Endothelial cell of umbilical vein (primary cell): ENCODE measurements around the gene MREG. TPM values are rescaled to one million over a fixed set of nuclear protein-coding genes. Genes with fewer than 3 reads are reported as not detected.

Source experiments
- BruUV-seq: library from RNA; stranded (reverse); fragments of 400-500 nt; replicated peaks from 2 replicates; lab custom pipeline; 2021; lab: Mats Ljungman, UMichigan
- CTCF ChIA-PET: fragments of 300-600, 350-600 bp; sonication (Branson Sonifier 250); formaldehyde crosslinking; loops from one replicate; lab custom pipeline; 2021; ENCODE audit warnings: antibody characterized with exemption, inconsistent platforms; lab: Charles Lee
- POLR2A ChIA-PET: fragments of 300-600, 350-600 bp; sonication (Branson Sonifier 250); formaldehyde crosslinking; loops from one replicate; lab custom pipeline; 2021; ENCODE audit warnings: antibody characterized with exemption, inconsistent platforms; lab: Charles Lee
- DNase-seq: peaks from one replicate; pipeline ENCODE4 v3.0.0-alpha.2; 2011; ENCODE audit warnings: low read depth, low spot score
- FAIRE-seq: peaks from 2 replicates; lab custom pipeline; 2011; peaks lifted over from hg19 to GRCh38; lab: Jason Lieb, UNC
- H2AFZ ChIP-seq: 2 replicates; pipeline ENCODE4 v1.6.0; 2012; ENCODE audit warnings: low read depth, low read length, control low read depth, inconsistent platforms
- H3K27ac ChIP-seq: 2 replicates; pipeline ENCODE4 v1.5.1; 2011; ENCODE audit warnings: low read depth, mild to moderate bottlenecking, control low read depth, low read length, moderate library complexity; ENCODE audit not compliant: insufficient read depth
- H3K27me3 ChIP-seq, 2 experiments: 2 replicates each; pipeline versions ENCODE4 v1.6.0 to v1.6.1; 2011; ENCODE audit warnings: low read length in 2 of 2, mixed read lengths in 1 of 2; ENCODE audit not compliant: control insufficient read depth in 2 of 2, insufficient read depth in 2 of 2
- H3K36me3 ChIP-seq, 2 experiments: 2 replicates in 1 of 2; 3 replicates in 1 of 2; pipeline ENCODE4 v1.5.1; 2011; ENCODE audit warnings: low read length in 2 of 2, mild to moderate bottlenecking in 1 of 2, moderate library complexity in 1 of 2; ENCODE audit not compliant: control insufficient read depth in 2 of 2, insufficient read depth in 2 of 2; ENCODE audit errors: extremely low read depth in 1 of 2
- H3K4me1 ChIP-seq: 3 replicates; pipeline ENCODE4 v1.5.1; 2011; ENCODE audit warnings: mild to moderate bottlenecking, low read length; ENCODE audit not compliant: control insufficient read depth, insufficient read depth; ENCODE audit errors: extremely low read depth
- H3K4me2 ChIP-seq: 2 replicates; pipeline ENCODE4 v1.6.1; 2011; ENCODE audit warnings: low read length, control low read depth, mixed read lengths; ENCODE audit not compliant: insufficient read depth
- H3K4me3 ChIP-seq, 3 experiments: fragments of 200-600 bp in 1 of 3; sonication (generic), shearing (Covaris generic) in 1 of 3; replicated peaks in 1 of 3; 2 replicates each; pipeline ENCODE4 v1.5.1; 2011 to 2016; ENCODE audit warnings: control low read depth in 3 of 3, low read length in 3 of 3, mild to moderate bottlenecking in 2 of 3, inconsistent platforms in 1 of 3, low read depth in 1 of 3, moderate library complexity in 1 of 3; ENCODE audit not compliant: insufficient read depth in 1 of 3
- H3K79me2 ChIP-seq: 2 replicates; pipeline ENCODE4 v1.6.0; 2012; ENCODE audit warnings: low read length, inconsistent platforms; ENCODE audit not compliant: control insufficient read depth, insufficient read depth
- H3K9ac ChIP-seq: replicated peaks from 2 replicates; pipeline ENCODE3; 2011; ENCODE audit warnings: low read length, control low read depth; ENCODE audit not compliant: insufficient read depth; ENCODE audit errors: extremely low read depth
- H3K9me1 ChIP-seq: replicated peaks from 3 replicates; pipeline ENCODE4 v1.6.0; 2011; ENCODE audit warnings: mild to moderate bottlenecking, low read length; ENCODE audit not compliant: control insufficient read depth, insufficient read depth; ENCODE audit errors: extremely low read depth
- H3K9me3 ChIP-seq: replicated peaks from 2 replicates; pipeline ENCODE4 v1.5.1; 2012; ENCODE audit warnings: low read length, inconsistent platforms; ENCODE audit not compliant: control insufficient read depth, insufficient read depth
- H4K20me1 ChIP-seq: replicated peaks from 2 replicates; pipeline ENCODE3; 2011; ENCODE audit warnings: mild to moderate bottlenecking, low read length; ENCODE audit not compliant: control insufficient read depth, insufficient read depth; ENCODE audit errors: extremely low read depth
- EZH2 ChIP-seq: IDR thresholded peaks from 2 replicates; pipeline ENCODE4 v1.6.1; 2012; ENCODE audit warnings: borderline replicate concordance, low read depth, mild to moderate bottlenecking, moderate library complexity, low read length, inconsistent platforms; ENCODE audit not compliant: severe bottlenecking
- FOS ChIP-seq: IDR thresholded peaks from 2 replicates; pipeline ENCODE4 v1.6.1; 2011; ENCODE audit warnings: mild to moderate bottlenecking, low read length, moderate library complexity, borderline replicate concordance; ENCODE audit not compliant: insufficient read depth
- GATA2 ChIP-seq: IDR thresholded peaks from 2 replicates; pipeline ENCODE4 v1.7.0; 2011; ENCODE audit warnings: low read depth, mild to moderate bottlenecking, moderate library complexity, mixed read lengths, low read length; ENCODE audit not compliant: insufficient read length, insufficient read depth
- JUN ChIP-seq: IDR thresholded peaks from 2 replicates; pipeline ENCODE4 v1.6.1; 2011; ENCODE audit warnings: borderline replicate concordance, low read depth; ENCODE audit not compliant: insufficient read length, insufficient read depth
- MYC ChIP-seq: IDR thresholded peaks from one replicate; pipeline ENCODE4 v1.6.1; 2011; ENCODE audit warnings: mild to moderate bottlenecking, low read depth, low read length
- POLR2A ChIP-seq: IDR thresholded peaks from 2 replicates; pipeline ENCODE4 v1.6.1; 2012; ENCODE audit warnings: low read depth, mild to moderate bottlenecking, control low read depth, low read length
- POLR2AphosphoS5 ChIP-seq: IDR thresholded peaks from 2 replicates; pipeline ENCODE4 v1.6.1; 2012; ENCODE audit warnings: low read depth, mild to moderate bottlenecking, control low read depth, low read length, moderate library complexity; ENCODE audit not compliant: insufficient read depth
- dilution Hi-C: fragments of 300-500 bp; cut with MboI; formaldehyde crosslinking; loops from one replicate; pipeline ENCODE4 v1.15.0; 2019; ENCODE audit warnings: low sequenced_read_pairs; ENCODE audit not compliant: extremely low pct_ligation_motif_present
- intact Hi-C: fragments of 100-400 bp; cut with micrococcal nuclease; formaldehyde crosslinking; loops from one replicate; pipeline ENCODE4 v1.10.0; 2022
- polyA plus RNA-seq, 4 experiments: library from polyadenylated mRNA; depleted of rRNA in 3 of 4; stranded (reverse) in 3 of 4; unstranded in 1 of 4; fragments of >200 nt; gene quantifications; 2 replicates each; pipeline versions ENCODE4 v1.2.1 to v1.2.3, GENCODE V29; 2011 to 2012; ENCODE audit warnings: missing spikeins in 1 of 4
- total RNA-seq: library from RNA; stranded (reverse); gene quantifications from 2 replicates; pipeline ENCODE4 v1.2.3, GENCODE V29; 2021
- TF ChIP-seq, protein P1 (sequence below): IDR thresholded peaks from 2 replicates; pipeline ENCODE4 v1.6.1; 2011; ENCODE audit not compliant: insufficient read depth, insufficient read length
- TF ChIP-seq, protein P2 (sequence below), 2 donors: IDR thresholded peaks; 1 replicate in 1 of 2; 2 replicates in 1 of 2; pipeline ENCODE4 v1.5.1; 2011; ENCODE audit warnings: low read length in 2 of 2, mild to moderate bottlenecking in 2 of 2, moderate library complexity in 2 of 2, control low read depth in 1 of 2, inconsistent platforms in 1 of 2, low read depth in 1 of 2; ENCODE audit not compliant: insufficient read depth in 1 of 2; ENCODE audit errors: extremely low read depth in 1 of 2

MREG gene
- total and polyA plus RNA-seq, 2 donors (not counting 3 experiments of a cell fraction or from before 2014, with no cell fraction given): 0.41 to 3.9 TPM

DNA sequence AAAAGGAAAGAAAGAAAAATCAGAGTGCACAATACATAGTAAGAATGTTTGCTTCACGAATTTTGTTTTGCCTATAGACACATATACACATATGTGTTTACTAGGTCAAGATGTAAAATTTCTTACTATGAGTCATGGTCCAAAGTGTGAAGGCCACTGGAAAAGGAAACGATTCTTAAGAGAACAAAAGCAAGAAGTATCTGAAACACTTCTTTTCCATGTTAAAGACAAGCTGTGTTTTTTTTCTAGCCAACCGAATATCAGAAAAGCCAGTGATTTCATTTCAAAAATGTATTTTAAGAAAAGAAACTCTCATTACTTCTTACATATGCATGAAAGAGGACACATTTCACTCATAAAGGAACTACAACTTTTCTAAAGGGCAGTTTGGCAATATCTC lies 43.4 kb upstream of the MREG start:
- intact Hi-C loops (no loop called here), dilution Hi-C loops (no loop called here)
- Histone ChIP-seq H3K4me1 (peaks cover 7% of the 10 kb centered on the region), H3K9ac (no peak overlapping the region), H3K27me3 (no peaks in the 10 kb centered on the region), H3K4me3 (no peak overlapping the region), H3K9me1 (no peaks in the 10 kb centered on the region), H3K79me2 (no peaks in the 10 kb centered on the region), H3K9me3 (no peaks in the 10 kb centered on the region), H3K4me2 (no peak overlapping the region), H3K36me3 (no peaks in the 10 kb centered on the region), H4K20me1 (no peaks in the 10 kb centered on the region), H2AFZ (no peak overlapping the region), H3K27ac (no peak overlapping the region)
- POLR2A ChIA-PET: no interaction called here
- TF ChIP-seq FOS: peak; percentile 34
- TF ChIP-seq, protein P1, sequence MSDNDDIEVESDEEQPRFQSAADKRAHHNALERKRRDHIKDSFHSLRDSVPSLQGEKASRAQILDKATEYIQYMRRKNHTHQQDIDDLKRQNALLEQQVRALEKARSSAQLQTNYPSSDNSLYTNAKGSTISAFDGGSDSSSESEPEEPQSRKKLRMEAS: no peak
- no TSS peak for BruUV-seq
- FAIRE-seq (no peak), DNase-seq (peak; percentile 53)
- CTCF ChIA-PET: interaction anchor here (1.6 kb wide), 1 partner anchor 23 kb away, joined by 3 read pairs; no protein-coding TSS in a partner anchor

DNA sequence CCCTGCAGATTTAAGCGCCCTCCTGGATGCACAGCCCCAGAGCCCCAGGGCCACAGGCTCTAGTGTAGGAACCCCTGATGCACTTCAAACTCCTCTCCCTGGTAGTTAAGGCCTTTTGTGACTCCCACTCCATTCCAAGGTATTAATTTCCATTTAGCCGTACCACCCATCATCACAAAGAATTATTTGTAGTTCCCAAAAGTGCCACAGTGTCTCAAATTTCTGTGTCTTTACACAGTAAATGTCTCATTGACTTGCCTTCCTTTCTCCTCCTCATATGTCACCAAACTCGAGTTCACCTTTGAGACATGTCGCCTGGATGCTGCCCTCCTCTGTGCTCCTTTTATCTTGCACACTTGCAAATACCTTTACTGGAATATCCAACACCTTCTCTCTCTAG lies 42.3 kb upstream of the MREG start:
- intact Hi-C loops (no loop called here), dilution Hi-C loops (no loop called here)
- Histone ChIP-seq H3K4me3 (no peak overlapping the region), H2AFZ (no peak overlapping the region), H3K4me1 (peaks cover 7% of the 10 kb centered on the region), H3K36me3 (no peaks in the 10 kb centered on the region), H3K9me1 (no peaks in the 10 kb centered on the region), H3K27ac (no peak overlapping the region), H3K27me3 (no peaks in the 10 kb centered on the region), H3K9ac (no peak overlapping the region), H3K79me2 (no peaks in the 10 kb centered on the region), H4K20me1 (no peaks in the 10 kb centered on the region), H3K4me2 (no peak overlapping the region), H3K9me3 (no peaks in the 10 kb centered on the region)
- DNase-seq (no peak), FAIRE-seq (no peak)
- TF ChIP-seq POLR2AphosphoS5 (no peak), POLR2A (no peak), FOS (no peak), GATA2 (no peak), JUN (no peak), MYC (no peak), EZH2 (no peak)
- TF ChIP-seq, protein P2, sequence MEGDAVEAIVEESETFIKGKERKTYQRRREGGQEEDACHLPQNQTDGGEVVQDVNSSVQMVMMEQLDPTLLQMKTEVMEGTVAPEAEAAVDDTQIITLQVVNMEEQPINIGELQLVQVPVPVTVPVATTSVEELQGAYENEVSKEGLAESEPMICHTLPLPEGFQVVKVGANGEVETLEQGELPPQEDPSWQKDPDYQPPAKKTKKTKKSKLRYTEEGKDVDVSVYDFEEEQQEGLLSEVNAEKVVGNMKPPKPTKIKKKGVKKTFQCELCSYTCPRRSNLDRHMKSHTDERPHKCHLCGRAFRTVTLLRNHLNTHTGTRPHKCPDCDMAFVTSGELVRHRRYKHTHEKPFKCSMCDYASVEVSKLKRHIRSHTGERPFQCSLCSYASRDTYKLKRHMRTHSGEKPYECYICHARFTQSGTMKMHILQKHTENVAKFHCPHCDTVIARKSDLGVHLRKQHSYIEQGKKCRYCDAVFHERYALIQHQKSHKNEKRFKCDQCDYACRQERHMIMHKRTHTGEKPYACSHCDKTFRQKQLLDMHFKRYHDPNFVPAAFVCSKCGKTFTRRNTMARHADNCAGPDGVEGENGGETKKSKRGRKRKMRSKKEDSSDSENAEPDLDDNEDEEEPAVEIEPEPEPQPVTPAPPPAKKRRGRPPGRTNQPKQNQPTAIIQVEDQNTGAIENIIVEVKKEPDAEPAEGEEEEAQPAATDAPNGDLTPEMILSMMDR (IDR thresholded peaks at IDR 0.05; ENCODE audit: extremely low read depth in 1 of 2, insufficient read depth in 1 of 2, low read depth in 1 of 2, low read length in 2 of 2): no peak
- TF ChIP-seq, protein P1: no peak
- CTCF ChIA-PET: no interaction called here
- no TSS peak for BruUV-seq
- POLR2A ChIA-PET: no interaction called here
